OCI-LY1 (cell line): Measurements from ENCODE around the gene ETV5.

ENCODE experiments used
- H2AFZ ChIP-seq: fragments of 200-600 bp; sonication (generic), shearing (Covaris generic); 2 replicates; pipeline ENCODE4 v1.6.0; 2014; ENCODE audit warnings: antibody characterized with exemption, mild to moderate bottlenecking, low read length
- H3F3A ChIP-seq: fragments of 200-600 bp; sonication (generic), shearing (Covaris generic); 2 replicates; pipeline ENCODE4 v1.6.0; 2014; ENCODE audit warnings: mild to moderate bottlenecking, antibody characterized with exemption, low read length, moderate library complexity; ENCODE audit not compliant: insufficient read depth
- H3K27ac ChIP-seq: fragments of 200-600 bp; sonication (generic); 2 replicates; pipeline ENCODE4 v1.5.1; 2014; ENCODE audit warnings: low read length, mixed run types, mild to moderate bottlenecking, low read depth; ENCODE audit not compliant: poor library complexity, severe bottlenecking
- H3K27me3 ChIP-seq: fragments of 200-600 bp; sonication (generic); 2 replicates; pipeline ENCODE4 v1.6.0; 2014; ENCODE audit warnings: antibody characterized with exemption, mild to moderate bottlenecking, low read length, moderate library complexity; ENCODE audit not compliant: insufficient read depth
- H3K36me3 ChIP-seq: fragments of 200-600 bp; sonication (generic); 2 replicates; pipeline ENCODE4 v1.6.1; 2014; ENCODE audit warnings: mild to moderate bottlenecking, antibody characterized with exemption, low read length, moderate library complexity, mixed read lengths; ENCODE audit not compliant: insufficient read depth
- H3K4me1 ChIP-seq: fragments of 200-600 bp; sonication (generic); 2 replicates; pipeline ENCODE4 v1.5.1; 2014; ENCODE audit warnings: mild to moderate bottlenecking, low read length, moderate library complexity; ENCODE audit not compliant: insufficient read depth, severe bottlenecking
- H3K4me2 ChIP-seq: fragments of 200-600 bp; sonication (generic), shearing (Covaris generic); 2 replicates; pipeline ENCODE4 v1.6.1; 2014; ENCODE audit warnings: low read length
- H3K4me3 ChIP-seq: fragments of 200-600 bp; sonication (generic); 2 replicates; pipeline ENCODE4 v1.5.1; 2014; ENCODE audit warnings: low read length, low read depth, mild to moderate bottlenecking, mixed read lengths; ENCODE audit not compliant: poor library complexity, severe bottlenecking
- H3K79me2 ChIP-seq: fragments of 200-600 bp; shearing (Covaris generic); 2 replicates; pipeline ENCODE4 v1.6.1; 2016; ENCODE audit warnings: mixed run types, low read length, mixed read lengths; ENCODE audit not compliant: insufficient read depth
- H3K9ac ChIP-seq: fragments of 200-600 bp; sonication (generic), shearing (Covaris generic); 2 replicates; pipeline ENCODE4 v1.6.1; 2014; ENCODE audit warnings: mild to moderate bottlenecking, low read length, mixed read lengths
- H3K9me2 ChIP-seq: fragments of 200-600 bp; sonication (generic), shearing (Covaris generic); 2 replicates; pipeline ENCODE4 v1.6.1; 2014; ENCODE audit warnings: low read depth, mild to moderate bottlenecking, low read length, mixed read lengths
- H3K9me3 ChIP-seq: fragments of 200-600 bp; shearing (Covaris generic); 2 replicates; pipeline ENCODE4 v1.6.1; 2014; ENCODE audit warnings: low read length, mixed read lengths
- H4K20me1 ChIP-seq: fragments of 200-600 bp; sonication (generic), shearing (Covaris generic); 2 replicates; pipeline ENCODE4 v1.6.0; 2016; ENCODE audit warnings: mild to moderate bottlenecking, low read length; ENCODE audit not compliant: insufficient read depth
- EZH2 ChIP-seq: fragments of 200-600 bp; sonication (generic), shearing (Covaris generic); IDR thresholded peaks from 2 replicates; pipeline ENCODE4 v1.8.0; 2017; ENCODE audit warnings: borderline replicate concordance, mixed run types, mild to moderate bottlenecking, antibody characterized with exemption, low read length, moderate library complexity, mixed read lengths
- TF ChIP-seq, protein P1 (sequence below): fragments of 200-600 bp; sonication (generic), shearing (Covaris generic); IDR thresholded peaks from 2 replicates; pipeline ENCODE4 v1.5.1; 2017; ENCODE audit warnings: mild to moderate bottlenecking, antibody characterized with exemption, low read length, moderate library complexity, mixed read lengths

The ETV5 gene

DNA sequence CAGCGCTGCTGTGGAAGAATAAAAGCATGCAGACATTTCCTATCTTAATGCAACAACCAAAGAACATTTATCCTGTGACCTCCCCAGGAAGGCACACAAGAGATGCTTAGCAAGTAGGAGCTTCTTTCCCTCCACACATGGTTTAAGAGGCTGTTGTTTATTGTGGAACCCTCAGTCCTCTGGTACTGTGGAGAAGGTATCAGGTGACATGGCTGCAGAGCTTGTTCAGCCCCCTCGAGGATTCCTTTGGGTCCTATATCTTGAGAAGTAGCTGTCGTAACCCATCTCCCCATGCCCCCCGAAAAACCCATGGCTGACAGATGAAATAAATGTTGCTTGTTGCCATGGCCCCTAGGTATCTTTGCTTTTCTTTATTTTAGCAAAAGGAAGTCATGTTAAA, 20.3 kb upstream of the ETV5 start:
- no peaks in the 10 kb centered on the region for H3K27me3 ChIP-seq
- H3F3A ChIP-seq, result no peaks in the 10 kb centered on the region
- H3K9me3 ChIP-seq, result no peaks in the 10 kb centered on the region
- H3K9ac ChIP-seq, result no peak overlapping the region
- H3K36me3 ChIP-seq, result no peaks in the 10 kb centered on the region
- no peak overlapping the region for H2AFZ ChIP-seq
- H3K9me2 ChIP-seq, result no peaks in the 10 kb centered on the region
- H3K4me3 ChIP-seq, result no peak overlapping the region
- H3K79me2 ChIP-seq, result no peaks in the 10 kb centered on the region
- H3K4me2 ChIP-seq, result no peak overlapping the region
- H4K20me1 ChIP-seq, result no peaks in the 10 kb centered on the region
- H3K27ac ChIP-seq, result no peak overlapping the region
- H3K4me1 ChIP-seq, result no peaks in the 10 kb centered on the region
- TF ChIP-seq EZH2, result no peak
- TF ChIP-seq, protein P1, sequence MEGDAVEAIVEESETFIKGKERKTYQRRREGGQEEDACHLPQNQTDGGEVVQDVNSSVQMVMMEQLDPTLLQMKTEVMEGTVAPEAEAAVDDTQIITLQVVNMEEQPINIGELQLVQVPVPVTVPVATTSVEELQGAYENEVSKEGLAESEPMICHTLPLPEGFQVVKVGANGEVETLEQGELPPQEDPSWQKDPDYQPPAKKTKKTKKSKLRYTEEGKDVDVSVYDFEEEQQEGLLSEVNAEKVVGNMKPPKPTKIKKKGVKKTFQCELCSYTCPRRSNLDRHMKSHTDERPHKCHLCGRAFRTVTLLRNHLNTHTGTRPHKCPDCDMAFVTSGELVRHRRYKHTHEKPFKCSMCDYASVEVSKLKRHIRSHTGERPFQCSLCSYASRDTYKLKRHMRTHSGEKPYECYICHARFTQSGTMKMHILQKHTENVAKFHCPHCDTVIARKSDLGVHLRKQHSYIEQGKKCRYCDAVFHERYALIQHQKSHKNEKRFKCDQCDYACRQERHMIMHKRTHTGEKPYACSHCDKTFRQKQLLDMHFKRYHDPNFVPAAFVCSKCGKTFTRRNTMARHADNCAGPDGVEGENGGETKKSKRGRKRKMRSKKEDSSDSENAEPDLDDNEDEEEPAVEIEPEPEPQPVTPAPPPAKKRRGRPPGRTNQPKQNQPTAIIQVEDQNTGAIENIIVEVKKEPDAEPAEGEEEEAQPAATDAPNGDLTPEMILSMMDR, result no peak

DNA sequence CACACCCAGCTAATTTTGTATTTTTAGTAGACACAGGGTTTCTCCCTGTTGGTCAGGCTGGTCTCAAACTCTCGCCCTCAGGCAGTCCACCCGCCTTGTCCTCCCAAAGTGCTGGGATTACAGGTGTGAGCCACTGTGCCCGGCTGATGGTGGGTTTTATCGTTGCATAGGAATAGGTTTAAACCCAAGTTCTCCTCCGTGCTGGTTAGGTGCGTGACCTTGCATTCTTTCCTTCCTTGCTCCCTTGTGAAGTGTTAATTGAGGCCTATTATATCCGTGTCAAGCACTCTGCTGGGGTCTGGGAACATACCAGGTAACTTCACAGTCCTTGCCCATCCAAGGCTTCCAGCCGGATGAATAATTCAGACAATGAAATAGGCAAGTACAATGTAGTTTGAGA, 19.3 kb upstream of the ETV5 start:
- Histone ChIP-seq H3K9ac (no peak overlapping the region), H3K9me2 (no peaks in the 10 kb centered on the region), H3K9me3 (no peaks in the 10 kb centered on the region), H3K4me1 (no peaks in the 10 kb centered on the region), H3K79me2 (no peaks in the 10 kb centered on the region), H3K36me3 (no peaks in the 10 kb centered on the region), H3K27ac (no peak overlapping the region), H2AFZ (no peak overlapping the region), H3K4me3 (no peak overlapping the region), H3K4me2 (no peak overlapping the region), H4K20me1 (no peaks in the 10 kb centered on the region), H3K27me3 (no peaks in the 10 kb centered on the region), H3F3A (no peaks in the 10 kb centered on the region)
- TF ChIP-seq, protein P1, result no peak
- no peak for TF ChIP-seq EZH2

DNA sequence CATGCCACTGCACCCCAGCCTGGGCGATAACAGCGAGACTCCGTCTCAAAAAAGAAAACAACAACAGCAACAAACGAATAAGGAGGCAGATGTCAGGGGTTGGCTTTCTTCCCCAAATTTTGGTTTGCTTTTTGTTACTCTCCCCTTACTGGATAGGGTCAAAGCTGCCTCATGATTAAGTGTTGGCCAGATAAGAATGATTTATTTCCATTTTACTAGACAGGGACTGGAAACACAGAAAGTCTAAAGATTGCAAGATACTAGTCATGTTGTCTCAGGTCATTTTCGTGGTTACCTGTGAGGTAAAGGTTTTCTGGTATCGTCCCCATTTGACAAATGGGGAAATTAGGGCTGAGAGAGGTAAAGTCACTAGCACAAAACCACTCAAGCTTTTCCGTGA, 18.6 kb upstream of the ETV5 start:
- no peaks in the 10 kb centered on the region for H4K20me1 ChIP-seq
- no peak overlapping the region for H3K4me3 ChIP-seq
- H3F3A ChIP-seq, result no peaks in the 10 kb centered on the region
- no peaks in the 10 kb centered on the region for H3K27me3 ChIP-seq
- no peaks in the 10 kb centered on the region for H3K9me3 ChIP-seq
- TF ChIP-seq EZH2, result no peak
- TF ChIP-seq, protein P1, result no peak
- H3K27ac ChIP-seq, result no peak overlapping the region
- H3K9me2 ChIP-seq, result no peaks in the 10 kb centered on the region
- H3K36me3 ChIP-seq, result no peaks in the 10 kb centered on the region
- no peak overlapping the region for H3K4me2 ChIP-seq
- H3K4me1 ChIP-seq, result no peaks in the 10 kb centered on the region
- no peak overlapping the region for H2AFZ ChIP-seq
- H3K79me2 ChIP-seq, result no peaks in the 10 kb centered on the region
- H3K9ac ChIP-seq, result no peak overlapping the region
